ENCODE data around the gene ABHD18.
"Not testable (repeated sequence)": the region's sequence is repeated elsewhere in the genome, so short reads cannot be mapped to it uniquely, and the experiment has no call there.

The ABHD18 gene

DNA sequence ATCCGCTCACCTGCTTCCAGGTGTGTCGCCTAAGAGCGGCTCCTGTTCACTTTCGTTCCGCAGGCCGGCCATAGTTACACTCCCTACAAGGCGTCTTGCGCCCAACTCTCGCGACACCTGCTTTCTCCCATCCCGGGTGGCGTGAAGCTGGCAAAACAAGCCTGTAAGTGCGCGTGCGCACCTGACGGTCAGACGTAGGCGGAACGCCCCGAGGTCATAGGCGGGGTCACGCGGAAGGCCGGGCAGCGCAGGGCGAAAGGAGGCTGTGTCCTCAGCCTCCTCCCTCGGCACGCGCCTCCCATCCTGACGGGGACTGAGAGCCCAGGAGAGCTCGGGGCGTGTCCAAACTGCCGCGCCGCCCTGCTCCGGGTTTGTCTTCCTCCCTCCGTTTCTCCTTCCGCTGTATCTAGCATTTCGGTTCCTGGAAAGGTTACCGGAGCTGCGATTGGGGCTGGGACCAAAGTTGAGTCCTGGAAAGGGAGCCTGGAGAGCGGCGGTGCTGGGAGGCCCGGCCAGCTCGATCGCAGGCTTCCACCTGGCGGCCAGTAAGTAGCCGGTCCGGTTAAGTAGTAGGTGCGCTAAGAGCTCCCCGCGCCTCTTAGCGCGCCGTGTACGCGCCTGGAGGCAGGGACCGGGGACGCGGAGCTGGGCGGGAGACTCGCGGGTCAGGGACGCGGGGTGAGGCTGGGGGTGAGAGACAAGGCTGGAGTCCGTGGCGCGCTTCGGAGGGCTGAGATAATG lies at the start of gene ABHD18, which contains the start of gene MFSD8:
ABHD18 (plus strand) TSS at position 345 of the 741 bp plus-strand sequence. CDS start 17,550 bp downstream, outside the sequence.
MFSD8 (minus strand) TSS at position 112 of the 741 bp plus-strand sequence; CDS start at position 72, 40 bp downstream.
- DNase-seq (ENCODE audit: low spot score), result peak; percentile 97

DNA sequence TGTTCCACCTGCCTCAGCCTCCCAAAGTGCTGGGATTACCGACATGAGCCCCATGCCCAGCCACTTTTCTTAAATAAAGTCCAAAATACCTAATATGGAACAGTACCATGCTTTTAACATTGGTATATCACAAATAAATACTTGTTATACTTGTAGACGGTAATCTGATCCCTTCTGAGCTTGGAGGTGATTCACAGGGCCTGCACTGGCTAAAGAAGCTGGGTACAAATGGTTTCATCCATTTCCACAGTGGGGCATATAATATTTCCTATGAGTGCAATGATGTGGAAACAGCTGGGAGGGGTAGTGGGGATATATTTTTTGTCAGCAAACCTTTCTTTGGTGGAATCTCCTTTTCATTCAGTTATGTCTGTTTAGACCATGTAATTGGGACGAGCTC lies 48.7 kb upstream of the ABHD18 start:
- no peak for DNase-seq (ENCODE audit: low spot score)

- no peak for DNase-seq (ENCODE audit: low spot score)
Measured at GRCh38 chr4:127917151-127917550, 48.1 kb upstream of the ABHD18 start.

DNA sequence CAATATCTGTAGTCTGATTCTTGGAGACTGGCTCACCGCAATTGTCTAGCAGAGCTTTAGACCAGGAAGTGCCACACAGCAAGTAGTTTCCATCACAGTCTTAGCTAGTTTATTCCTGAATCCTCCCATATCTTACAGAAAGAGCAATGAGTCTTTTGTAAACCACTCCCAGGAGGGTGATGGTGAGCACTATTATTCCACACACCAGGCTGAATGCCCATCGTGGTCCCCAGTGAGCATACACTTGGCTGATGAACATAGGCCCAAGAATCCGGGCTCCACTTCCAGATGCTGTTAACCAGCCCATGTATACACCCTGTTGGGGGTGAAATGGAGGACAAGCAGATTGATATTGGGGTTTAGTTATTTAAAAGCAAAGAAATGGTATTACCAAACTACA lies 44.7 kb upstream of the ABHD18 start:
- no peak for DNase-seq (ENCODE audit: low spot score)

DNA sequence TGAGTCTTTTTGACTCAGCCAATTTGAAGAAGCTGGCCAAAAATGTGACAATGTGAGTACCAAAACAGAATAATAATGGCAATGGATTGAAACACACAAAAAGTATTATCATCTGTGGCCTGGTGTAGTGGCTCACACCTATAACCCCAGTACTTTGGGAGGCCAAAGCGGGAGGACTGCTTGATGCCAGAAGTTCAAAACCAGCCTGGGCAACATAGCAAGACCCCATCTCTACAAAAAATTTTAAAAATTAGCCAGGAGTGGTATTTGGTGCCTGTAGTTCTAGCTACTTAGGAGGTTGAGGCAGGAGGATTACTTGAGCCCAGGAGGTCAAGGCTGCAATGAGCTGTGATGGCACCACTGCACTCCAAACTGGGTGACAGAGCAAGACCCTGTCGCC lies 43.0 kb upstream of the ABHD18 start:
- DNase-seq (ENCODE audit: low spot score), result no peak

- not testable (repeated sequence) for DNase-seq (ENCODE audit: low spot score)
Measured at GRCh38 chr4:127925720-127926119, 39.5 kb upstream of the ABHD18 start.

- DNase-seq (ENCODE audit: low spot score), result no peak
Measured at GRCh38 chr4:127930175-127930574, 35.0 kb upstream of the ABHD18 start.

DNA sequence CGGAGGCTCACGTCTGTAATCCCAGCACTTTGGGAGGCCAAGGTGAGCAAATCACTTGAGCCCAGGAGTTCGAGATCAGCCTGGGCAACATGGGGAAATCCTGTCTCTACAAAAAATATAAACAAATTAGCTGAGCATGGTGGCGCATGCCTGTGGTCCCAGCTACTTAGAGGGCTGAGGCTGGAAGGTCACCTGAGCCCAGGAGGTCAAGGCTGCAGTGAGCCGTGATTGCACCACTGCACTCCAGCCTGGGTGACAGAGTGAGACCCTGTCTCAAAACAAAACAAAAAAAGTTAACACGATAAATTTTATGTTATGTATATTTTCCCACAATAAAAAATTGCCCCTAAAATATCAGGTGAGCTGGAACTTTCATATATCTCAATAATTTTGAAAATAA lies 33.4 kb upstream of the ABHD18 start:
- not testable (repeated sequence) for DNase-seq (ENCODE audit: low spot score)

DNA sequence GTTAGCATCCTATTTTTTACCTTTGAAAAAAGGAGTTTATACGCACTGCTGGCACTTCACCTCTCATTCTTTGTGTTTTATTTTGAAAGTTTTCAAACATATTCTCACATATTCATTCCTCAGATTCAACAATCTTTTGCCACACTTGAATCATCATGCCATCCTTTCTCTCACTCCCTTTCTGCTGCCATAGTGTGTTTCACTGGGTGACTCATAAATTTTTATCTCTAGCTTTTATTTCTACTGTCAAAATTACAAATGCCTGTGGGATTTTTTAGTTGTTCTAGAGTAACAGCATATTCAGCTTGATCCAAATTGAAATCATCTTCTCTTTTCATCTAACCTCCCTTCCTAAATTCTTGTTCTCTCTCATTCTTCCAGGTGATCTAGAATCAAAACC lies 28.2 kb upstream of the ABHD18 start:
- peak; percentile 52 for DNase-seq (ENCODE audit: low spot score)

GRCh38 chr4:127957105-127957504 lies 8.1 kb upstream of the ABHD18 start:
- DNase-seq (ENCODE audit: low spot score), result no peak

DNA sequence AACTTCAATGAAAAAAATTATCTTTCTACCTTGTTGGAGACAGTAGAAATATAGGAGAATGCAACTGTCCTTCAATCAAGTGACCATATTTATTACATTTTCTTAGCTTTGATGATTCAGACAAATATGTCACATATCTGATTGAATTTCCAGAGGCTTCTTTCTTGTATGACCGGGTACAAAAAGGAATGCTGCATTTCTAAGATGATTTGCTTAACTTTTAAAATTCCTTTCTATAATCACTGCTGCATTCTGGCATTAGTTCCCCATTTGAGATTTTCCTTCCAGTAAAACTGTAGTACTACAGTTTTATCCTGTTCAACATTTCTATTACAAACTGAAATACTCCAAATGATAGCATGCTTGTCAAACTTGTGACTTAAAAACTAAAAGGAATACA lies 5.4 kb upstream of the ABHD18 start:
- DNase-seq (ENCODE audit: low spot score), result peak; percentile 5

DNA sequence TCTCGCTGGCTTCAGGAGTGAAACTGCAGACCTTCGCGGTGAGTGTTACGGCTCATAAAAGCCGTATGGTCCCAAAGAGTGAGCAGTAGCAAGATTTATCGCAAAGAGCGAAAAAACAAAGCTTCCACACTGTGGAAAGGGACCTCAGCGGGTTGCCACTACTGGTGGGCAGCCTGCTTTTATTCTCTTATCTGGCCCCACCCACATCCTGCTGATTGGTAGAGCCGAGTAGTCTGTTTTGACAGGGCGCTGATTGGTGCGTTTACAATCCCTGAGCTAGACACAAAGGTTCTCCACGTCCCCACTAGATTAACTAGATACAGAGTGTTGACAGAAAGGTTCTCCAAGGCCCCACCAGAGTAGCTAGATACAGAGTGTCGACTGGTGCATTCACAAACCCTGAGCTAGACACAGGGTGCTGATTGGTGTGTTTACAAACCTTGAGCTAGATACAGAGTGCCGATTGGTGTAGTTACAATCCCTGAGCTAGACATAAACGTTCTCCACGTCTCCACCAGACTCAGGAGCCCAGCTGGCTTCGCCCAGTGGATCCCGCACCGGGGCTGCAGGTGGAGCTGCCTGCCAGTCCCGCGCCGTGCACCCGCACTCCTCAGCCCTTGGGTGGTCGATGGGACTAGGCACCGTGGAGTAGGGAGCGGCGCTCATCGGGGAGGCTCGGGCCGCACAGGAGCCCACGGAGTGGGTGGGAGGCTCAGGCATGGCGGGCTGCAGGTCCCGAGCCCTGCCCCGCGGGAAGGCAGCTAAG lies 1.4 kb upstream of the ABHD18 start:
- not testable (repeated sequence) for DNase-seq (ENCODE audit: low spot score)

- not testable (repeated sequence) for DNase-seq (ENCODE audit: low spot score)
Measured at GRCh38 chr4:127964426-127965061, 662 bp upstream of the ABHD18 start.

DNA sequence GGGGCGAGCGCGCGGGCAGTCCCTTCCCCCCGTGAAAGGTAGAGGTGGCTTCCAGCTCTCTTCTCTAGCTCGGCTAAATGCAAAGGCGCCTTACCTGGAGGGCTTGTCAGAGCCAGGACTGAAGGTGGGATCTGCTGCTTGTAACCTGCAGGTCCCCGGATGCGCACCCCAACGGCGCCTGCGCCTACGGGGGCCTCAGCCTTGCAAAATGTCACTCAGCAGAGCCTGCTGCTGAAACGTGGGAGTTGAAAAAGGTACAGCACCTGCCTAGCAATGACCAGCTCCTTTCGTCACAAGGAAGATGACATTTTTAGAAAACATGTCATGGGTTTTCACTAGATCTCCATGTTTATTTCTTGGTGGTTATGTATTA lies 583 bp downstream of the ABHD18 start:
- peak; percentile 35 for DNase-seq (ENCODE audit: low spot score)

- DNase-seq (ENCODE audit: low spot score), result no peak
Measured at GRCh38 chr4:127967141-127967775, 2.1 kb downstream of the ABHD18 start.

- DNase-seq (ENCODE audit: low spot score), result no peak
Measured at GRCh38 chr4:127968586-127968985, 3.4 kb downstream of the ABHD18 start.

DNA sequence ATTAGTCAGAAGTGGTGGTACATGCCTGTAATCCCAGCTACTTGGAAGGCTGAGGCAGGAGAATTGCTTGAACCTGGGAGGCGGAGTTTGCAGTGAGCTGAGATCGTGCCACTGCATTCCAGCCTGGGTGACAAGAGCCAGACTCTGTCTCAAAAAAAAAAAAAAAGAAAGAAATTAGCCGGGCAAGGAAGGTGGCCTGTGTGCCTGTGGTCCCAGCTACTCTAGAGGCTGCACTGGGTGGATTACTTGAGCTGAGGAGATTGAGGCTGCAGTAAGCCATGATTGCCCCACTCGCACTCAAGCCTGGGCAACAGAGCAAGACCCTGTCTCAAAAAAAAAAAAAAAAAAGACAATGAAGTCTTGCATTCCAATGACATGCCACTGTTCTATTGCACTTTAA lies 5.7 kb downstream of the ABHD18 start:
- not testable (repeated sequence) for DNase-seq (ENCODE audit: low spot score)

DNA sequence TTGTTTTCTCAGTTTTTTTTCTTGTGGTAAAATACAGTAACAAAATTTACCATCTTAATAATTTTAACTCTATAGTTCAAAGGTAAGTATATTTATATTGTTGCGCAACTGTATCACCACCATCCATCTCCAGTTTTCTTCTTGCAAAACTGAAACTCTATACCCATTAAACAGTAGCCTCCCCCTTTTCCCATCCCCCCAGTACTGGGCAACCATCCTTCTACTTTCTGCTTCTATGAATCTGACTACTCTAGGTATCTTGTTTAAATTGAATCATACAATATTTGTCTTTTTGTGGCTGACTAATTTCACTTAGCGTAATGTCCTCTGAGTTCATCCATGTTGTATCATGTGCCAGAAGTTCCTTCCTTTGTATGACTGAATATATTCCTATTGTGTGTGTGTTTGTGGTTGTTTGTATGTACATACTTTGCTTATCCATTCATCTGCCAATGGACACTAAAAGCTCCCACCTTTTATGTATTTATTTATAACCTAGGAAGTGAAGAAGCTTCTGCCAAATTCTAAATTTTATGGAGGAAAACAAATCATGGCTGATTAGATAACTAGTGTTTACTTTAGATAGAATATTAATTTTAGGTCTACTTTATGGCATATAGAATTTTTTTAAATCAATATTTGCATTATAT lies 10.0 kb downstream of the ABHD18 start:
- no peak for DNase-seq (ENCODE audit: low spot score)

- no peak for DNase-seq (ENCODE audit: low spot score)
Measured at GRCh38 chr4:127978930-127979329, 13.7 kb downstream of the ABHD18 start.

DNA sequence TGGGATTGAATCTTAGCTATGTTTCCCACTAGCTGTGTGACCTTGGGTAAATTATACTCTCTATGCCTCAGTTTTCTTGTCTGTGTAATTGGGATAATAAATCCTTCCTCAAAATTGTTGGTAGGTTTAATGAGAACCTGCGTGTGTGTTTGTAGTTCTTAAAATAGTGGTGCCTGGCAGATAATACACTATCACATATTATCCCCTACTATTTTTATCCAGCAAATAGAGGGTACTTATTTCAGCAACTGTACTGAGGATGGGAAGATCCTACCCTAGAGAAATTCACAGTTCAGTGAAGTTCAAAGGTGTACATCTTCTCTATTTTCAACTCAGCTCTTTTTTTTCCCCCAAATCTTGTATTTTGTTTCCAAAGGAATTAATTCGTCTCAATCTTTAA lies 17.2 kb downstream of the ABHD18 start:
- no peak for DNase-seq (ENCODE audit: low spot score)

GRCh38 chr4:127985989-127986388 lies 20.8 kb downstream of the ABHD18 start:
- DNase-seq (ENCODE audit: low spot score), result no peak

DNA sequence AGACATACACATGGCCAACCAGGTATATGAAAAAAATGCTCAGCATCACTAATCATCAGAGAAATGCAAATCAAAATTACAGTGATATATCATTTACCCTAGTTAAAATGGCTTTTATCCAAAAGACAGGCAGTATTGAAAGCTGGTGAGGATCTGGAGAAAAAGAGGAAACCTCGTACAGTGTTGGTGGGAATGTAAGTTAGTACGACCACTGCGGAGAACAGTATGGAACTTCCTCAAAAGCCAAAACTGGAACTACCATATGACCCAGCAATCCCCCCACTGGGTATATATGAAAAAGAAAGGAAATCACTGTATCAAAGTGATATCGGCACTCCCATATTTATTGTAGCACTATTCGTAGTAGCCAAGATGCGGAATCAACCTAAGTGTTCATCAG lies 23.4 kb downstream of the ABHD18 start:
- DNase-seq (ENCODE audit: low spot score), result no peak

Measured in GM03348 (cell line).